Left forelimb (tissue), 1 donor: ENCODE results near the gene FARSA.
"Not testable (repeated sequence)": the region's sequence is repeated elsewhere in the genome, so short reads cannot be mapped to it uniquely, and the experiment has no call there.

Experiments used
- DNase-seq: peaks from one replicate; pipeline ENCODE4 v3.0.0-alpha.2; 2018; ENCODE audit warnings: low spot score

FARSA gene

DNA sequence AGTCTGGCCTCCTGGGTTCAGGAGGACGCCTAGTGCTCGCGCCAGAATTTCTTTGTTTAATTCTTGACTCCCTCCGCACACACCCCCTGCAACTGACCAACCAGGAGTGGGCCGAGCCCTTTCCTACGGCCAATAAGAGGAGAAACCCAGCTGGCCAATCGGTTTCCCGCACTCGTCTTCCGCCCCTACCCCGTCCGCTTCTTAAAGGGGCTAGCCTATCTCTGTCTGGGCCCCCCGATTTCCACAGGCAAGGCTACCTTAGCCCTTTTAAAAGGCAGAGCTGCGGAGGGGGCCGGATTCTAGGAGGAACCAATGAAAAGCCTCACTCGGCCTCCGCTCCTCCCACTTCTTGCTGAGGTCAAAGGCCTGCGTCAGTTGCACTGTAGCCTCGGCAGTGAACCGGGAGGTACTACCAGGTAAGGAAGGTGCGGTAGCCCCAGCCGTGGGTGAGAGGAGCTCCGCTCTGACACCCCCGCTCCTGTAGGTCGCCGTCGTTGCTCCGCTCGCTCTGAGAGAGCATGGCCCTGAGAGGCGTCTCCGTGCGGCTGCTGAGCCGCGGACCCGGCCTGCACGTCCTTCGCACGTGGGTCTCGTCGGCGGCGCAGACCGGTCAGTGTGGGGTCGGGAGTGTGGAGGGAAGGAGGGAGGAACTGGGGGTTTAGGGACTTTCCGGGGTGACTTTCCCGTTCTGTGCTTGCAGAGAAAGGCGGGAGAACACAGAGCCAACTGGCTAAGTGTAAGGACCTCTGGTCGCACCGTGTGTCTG, 42.5 kb downstream of the FARSA start, which contains the start of gene GCDH:
Gene GCDH, plus strand, starts transcription at position 374 of the 766 bp plus-strand sequence. Its CDS starts 145 bp downstream, at position 519.
- DNase-seq = peak; percentile 95

GRCh38 chr19:12890299-12890786, 43.2 kb downstream of the FARSA start:
- DNase-seq = not testable (repeated sequence)

GRCh38 chr19:12888006-12888603, 45.4 kb downstream of the FARSA start:
- no peak for DNase-seq

- no peak for DNase-seq
Observed at GRCh38 chr19:12886969-12887747, 46.4 kb downstream of the FARSA start, which contains the start of gene KLF1. KLF1 (minus strand) TSS chr19:12887201; CDS start chr19:12887140, 61 bp downstream.

- DNase-seq = no peak
Observed at GRCh38 chr19:12886651-12886968, 46.9 kb downstream of the FARSA start.

DNA sequence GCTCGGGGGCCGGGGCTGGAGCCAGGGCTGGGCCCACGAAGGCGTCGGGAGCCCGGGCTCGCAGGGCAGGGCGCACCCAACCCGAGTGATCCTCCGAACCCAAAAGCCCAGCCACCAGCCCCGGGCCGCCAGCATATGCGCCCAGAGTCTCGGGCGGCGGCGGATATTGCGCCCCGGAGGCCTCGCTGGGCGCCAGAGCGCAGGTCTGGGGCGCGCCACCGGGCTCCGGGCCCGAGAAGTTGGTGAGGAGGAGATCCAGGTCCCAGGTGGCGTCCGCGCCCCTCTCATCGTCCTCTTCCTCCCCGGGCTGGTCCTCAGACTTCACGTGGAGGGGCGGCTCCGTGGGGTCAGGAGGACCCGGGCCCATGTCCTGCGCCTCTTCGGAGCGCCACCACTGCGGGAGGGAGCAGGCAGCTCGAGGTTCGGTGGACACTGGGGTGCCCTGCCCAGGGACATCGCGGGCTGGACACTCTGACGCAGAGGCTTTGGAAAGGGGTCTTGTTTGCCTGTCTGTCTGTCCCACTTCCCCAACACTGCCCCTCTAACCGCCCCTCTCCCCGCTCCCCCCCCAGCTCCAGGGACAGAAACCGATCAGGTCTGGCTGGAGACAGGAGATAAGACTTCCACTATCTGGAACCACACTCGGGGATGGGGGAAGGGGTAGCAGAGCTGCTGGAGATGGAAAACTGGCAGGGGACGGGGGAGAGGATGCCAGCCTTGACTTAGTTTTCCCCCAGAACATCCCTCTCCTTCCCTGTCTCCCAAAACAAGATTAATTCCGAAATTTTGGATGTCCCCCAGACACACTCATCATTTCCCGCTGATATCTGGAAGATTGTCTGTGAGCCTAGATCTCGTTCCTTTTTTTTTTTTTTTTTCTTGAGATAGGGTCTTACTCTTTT, 47.5 kb downstream of the FARSA start:
- DNase-seq = no peak

DNA sequence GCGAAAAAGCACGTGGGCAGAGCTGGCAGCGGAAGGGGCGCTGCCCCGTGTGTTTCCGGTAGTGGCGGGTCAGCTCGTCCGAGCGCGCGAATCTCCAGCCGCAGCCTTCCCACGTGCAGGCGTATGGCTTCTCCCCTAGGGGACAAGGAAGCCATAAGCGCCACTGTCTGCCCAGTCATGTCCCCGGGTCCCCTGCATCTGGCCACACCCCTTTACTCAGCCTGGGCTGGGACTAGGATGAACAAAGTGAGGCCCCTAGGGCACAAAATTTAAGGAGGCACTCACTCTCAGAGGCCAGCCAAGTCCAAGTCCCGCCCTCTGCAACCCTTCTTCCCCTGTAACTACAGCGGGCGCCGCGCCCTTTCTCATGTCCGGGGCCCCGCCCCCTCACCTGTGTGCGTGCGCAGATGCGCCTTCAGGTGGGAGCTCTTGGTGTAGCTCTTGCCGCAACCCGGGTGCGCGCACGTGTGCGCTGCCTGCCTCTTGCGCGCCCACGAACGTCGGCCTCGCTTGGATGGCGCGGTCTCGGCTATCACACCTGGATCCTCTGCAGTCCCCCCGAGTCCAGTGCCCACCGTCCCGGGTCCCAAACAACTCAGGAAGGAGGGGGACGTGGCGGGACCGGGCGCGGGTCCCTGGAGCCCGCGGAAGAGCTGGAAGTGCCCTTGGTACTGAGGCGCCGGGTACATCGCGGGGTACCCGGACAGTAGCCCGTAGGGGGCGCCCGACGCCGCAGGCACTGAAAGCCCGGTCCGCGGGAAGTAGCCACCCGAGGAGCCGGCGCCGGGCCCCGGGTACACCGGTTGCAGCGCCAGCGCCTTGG, 48.4 kb downstream of the FARSA start:
- DNase-seq = no peak

DNA sequence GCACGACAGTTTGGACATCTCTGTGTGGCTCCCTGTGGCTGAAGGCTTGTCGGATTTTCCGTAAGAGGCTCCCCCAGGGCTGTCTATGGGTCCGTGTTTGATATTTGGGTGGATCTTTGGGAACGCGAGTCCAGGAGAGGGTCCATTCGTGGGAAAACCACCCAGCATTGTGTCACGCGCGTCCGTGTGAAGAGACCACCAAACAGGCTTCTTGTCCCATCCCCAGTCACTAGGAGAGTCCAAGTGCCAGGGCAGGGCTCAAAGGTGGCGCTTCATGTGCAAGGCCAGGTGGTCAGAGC, 48.9 kb downstream of the FARSA start:
- no peak for DNase-seq

GRCh38 chr19:12884202-12884601, 49.3 kb downstream of the FARSA start:
- DNase-seq = no peak

GRCh38 chr19:12882589-12882988, 50.9 kb downstream of the FARSA start:
- no peak for DNase-seq

DNA sequence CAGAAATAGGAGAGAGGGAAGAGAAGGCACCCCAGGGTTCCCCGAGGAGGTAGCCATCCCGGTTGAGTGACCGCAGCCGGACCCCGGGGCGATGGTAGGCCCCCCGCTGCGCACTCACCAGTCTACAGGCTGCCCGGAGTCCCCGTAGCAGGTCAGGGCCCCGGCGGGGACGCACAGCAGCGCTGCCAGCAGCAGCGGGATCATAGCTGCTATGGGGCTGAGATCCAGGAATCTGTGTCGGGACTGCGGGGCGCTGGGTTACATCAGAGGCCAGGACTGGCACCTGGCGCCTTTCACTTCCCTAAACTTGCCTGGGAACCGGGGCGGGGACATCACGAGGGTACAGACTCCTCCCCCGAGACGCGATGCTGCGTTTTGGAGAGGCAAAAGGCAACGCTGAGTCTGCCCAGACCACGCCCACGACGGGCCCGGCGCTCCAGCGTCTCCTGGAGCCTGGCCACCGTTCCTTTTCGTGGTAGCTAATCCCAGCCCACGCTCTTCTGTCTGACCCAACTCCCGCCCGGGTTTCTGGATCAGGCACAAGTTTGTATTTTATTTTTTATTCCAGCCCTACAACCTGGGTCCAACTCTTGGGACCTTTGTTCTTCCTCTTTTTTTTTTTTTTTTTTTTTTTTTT, 52.2 kb downstream of the FARSA start, which contains the start of gene DNASE2:
Gene DNASE2, minus strand, starts transcription at position 278 of the 637 bp plus-strand sequence. Its CDS starts 74 bp downstream, at position 204.
- DNase-seq = peak; percentile 92

GRCh38 chr19:12880551-12881171, 52.9 kb downstream of the FARSA start:
- no peak for DNase-seq

GRCh38 chr19:12875086-12875485, 58.4 kb downstream of the FARSA start:
- no peak for DNase-seq

DNA sequence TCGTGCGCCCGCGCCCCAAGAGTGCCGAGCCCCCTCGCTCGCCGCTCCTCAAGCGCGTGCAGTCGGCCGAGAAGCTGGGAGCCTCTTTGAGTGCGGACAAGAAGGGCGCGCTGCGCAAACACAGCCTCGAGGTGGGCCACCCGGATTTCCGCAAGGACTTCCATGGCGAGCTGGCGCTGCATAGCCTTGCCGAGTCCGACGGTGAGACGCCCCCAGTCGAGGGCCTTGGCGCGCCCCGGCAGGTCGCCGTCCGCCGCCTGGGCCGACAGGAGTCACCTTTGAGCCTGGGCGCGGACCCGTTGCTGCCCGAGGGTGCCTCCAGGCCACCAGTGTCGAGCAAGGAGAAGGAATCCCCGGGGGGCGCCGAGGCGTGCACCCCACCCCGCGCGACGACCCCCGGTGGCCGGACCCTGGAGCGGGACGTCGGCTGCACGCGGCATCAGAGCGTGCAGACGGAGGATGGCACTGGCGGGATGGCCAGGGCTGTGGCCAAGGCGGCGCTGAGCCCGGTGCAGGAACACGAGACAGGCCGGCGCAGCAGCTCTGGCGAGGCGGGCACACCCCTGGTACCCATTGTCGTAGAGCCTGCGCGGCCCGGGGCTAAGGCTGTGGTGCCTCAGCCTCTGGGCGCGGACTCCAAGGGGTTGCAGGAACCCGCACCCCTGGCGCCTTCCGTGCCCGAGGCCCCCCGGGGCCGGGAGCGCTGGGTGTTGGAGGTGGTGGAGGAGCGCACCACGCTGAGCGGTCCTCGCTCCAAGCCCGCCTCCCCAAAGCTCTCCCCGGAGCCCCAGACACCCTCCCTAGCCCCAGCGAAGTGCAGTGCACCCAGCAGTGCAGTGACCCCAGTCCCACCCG, 59.4 kb downstream of the FARSA start:
- no peak for DNase-seq

DNA sequence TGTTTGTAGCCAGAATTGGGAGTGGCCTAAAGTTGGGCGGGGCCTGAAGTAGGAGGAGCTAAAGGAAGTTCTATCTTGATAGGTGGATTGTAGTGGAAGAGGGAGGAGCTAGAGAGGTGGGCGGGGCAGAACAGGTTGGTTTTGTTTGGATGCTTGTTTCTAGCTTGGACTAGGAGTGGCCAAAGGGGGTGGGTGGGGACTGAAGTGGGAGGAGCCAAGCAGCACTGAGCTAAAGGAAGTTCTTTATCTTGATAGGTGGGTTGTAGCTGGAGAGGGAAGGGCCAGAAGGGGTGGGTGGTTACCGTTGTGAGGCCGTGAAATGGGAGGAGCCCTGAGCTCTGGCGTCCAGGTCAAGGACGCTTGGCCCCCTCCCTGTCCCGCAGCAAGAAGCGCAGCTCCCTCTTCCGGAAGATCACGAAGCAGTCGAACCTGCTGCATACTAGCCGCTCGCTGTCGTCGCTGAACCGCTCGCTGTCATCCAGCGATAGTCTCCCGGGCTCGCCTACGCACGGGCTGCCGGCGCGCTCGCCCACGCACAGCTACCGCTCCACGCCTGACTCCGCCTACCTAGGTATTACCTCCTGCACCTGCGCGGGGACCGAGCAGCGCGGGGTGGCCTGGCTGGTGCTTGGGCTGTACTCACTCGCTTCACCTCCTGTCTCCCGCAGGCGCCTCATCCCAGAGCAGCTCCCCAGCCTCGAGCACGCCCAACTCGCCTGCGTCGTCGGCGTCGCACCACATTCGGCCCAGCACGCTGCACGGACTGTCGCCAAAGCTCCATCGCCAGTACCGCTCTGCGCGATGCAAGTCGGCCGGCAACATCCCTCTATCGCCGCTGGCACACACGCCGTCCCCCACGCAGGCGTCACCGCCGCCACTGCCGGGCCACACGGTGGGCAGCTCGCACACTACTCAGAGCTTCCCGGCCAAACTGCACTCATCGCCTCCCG, 60.3 kb downstream of the FARSA start:
- DNase-seq = no peak
